Inflammatory macrophage (primary cell): ENCODE measurements around the gene ZNF772.

Experiments used
- DNase-seq, 2 donors: peaks; one replicate each; pipeline ENCODE4 v3.0.0-alpha.2; 2020 to 2022

The ZNF772 gene

GRCh38 chr19:57435062-57435978 is 42.0 kb downstream of the ZNF772 start, which contains the start of gene ZNF749:
ZNF749 (plus strand) TSS chr19:57435325; CDS start chr19:57435579, 254 bp downstream.
- DNase-seq = peak; percentile 99

DNA sequence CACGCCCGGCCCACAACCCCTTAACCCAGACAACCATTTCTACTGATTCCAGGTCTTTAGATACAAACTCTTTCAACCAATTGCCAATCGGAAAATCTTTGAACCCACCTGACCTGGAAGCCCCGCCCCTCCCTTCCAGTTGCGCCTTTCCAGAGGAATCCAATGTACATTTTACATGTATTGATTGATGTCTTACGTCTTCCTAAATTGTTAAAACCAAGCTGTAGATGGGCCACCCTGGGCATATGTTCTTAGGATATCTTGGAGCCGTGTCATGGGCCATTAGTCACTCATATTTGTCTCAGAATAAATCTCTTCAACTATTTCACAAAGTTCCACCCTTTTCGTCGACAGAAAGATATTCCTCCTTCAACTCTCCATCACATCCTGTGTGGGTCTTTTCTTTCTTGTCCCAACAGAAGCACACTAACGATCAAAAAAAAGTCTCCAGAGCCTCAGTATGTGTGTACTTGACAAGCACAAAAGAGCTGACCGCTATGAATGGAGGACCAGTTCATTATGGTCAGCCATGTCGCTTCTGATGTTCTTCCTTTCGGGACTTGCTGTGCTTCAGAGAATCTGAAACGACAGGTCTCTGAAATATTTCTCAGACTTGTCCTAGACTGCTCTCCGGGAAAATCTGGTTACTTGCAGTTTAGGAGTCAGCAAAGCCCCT is 42.8 kb downstream of the ZNF772 start:
- DNase-seq = no peak

DNA sequence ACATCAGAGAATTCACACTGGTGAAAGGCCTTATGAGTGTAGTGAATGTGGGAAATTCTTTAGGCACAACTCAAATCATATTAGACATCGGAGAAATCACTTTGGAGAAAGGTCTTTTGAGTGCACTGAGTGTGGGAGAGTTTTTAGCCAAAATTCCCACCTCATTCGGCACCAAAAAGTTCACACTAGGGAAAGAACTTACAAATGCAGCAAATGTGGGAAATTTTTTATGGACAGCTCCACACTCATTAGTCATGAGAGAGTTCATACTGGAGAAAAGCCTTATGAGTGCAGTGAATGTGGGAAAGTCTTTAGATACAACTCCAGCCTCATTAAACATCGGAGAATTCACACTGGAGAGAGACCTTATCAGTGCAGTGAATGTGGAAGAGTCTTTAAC is 56.3 kb downstream of the ZNF772 start:
- no peak for DNase-seq

GRCh38 chr19:57419439-57419838 is 57.9 kb downstream of the ZNF772 start:
- DNase-seq = no peak
